HFFc6 (cell line): ENCODE data around the gene FABP2. TPM values are rescaled to one million over a fixed set of nuclear protein-coding genes. Genes with fewer than 3 reads are reported as not detected.
"Not testable (repeated sequence)": the region's sequence is repeated elsewhere in the genome, so short reads cannot be mapped to it uniquely, and the experiment has no call there.

Experiments used
- DNase-seq: peaks from one replicate; pipeline ENCODE4 v3.0.0-alpha.2; 2018
- H3K27ac Mint-ChIP-seq: 2 replicates; pipeline ENCODE4 v1.8.0; 2020; ENCODE audit warnings: mild to moderate bottlenecking, mixed read lengths
- H3K27me3 Mint-ChIP-seq: 2 replicates; pipeline ENCODE4 v1.8.0; 2021; ENCODE audit warnings: mild to moderate bottlenecking, moderate library complexity, mixed read lengths; ENCODE audit not compliant: insufficient read depth
- H3K36me3 Mint-ChIP-seq: 2 replicates; pipeline ENCODE4 v1.8.0; 2021; ENCODE audit warnings: low read depth, mixed read lengths
- H3K4me1 Mint-ChIP-seq: 2 replicates; pipeline ENCODE4 v1.8.0; 2020; ENCODE audit warnings: low read depth, mixed read lengths
- H3K4me3 Mint-ChIP-seq: 2 replicates; pipeline ENCODE4 v1.8.0; 2020; ENCODE audit warnings: mild to moderate bottlenecking, moderate library complexity, mixed read lengths
- H3K9me3 Mint-ChIP-seq: 2 replicates; pipeline ENCODE4 v1.8.0; 2020; ENCODE audit warnings: mild to moderate bottlenecking, mixed read lengths
- CTCF ChIP-seq: fragments of 200-600 bp; sonication (generic); IDR thresholded peaks from 2 replicates; pipeline ENCODE4 v1.5.0; 2021; ENCODE audit warnings: antibody characterized with exemption, mild to moderate bottlenecking
- total RNA-seq, 6 experiments: library from RNA; stranded (reverse); fragmentation: NEBNext Ultra II Directional; extraction: Animal tissue kit (Norgen Biotek cat#: 25700); gene quantifications; 2 replicates in 1 of 6; 3 replicates in 5 of 6; pipeline ENCODE4 v1.2.3, GENCODE V29; 2021

Gene FABP2
- total RNA-seq, 6 experiments from 2014 or later: not detected

- H3K4me1 Mint-ChIP-seq, H3K27ac Mint-ChIP-seq, H3K27me3 Mint-ChIP-seq, H3K9me3 Mint-ChIP-seq, H3K36me3 Mint-ChIP-seq, DNase-seq, H3K4me3 Mint-ChIP-seq: not testable (repeated sequence)
These were observed 18.0 kb upstream of the FABP2 start for GRCh38 chr4:119339895-119340294.

- Mint-ChIP-seq H3K4me3 (no peak overlapping the region), H3K9me3 (no peaks in the 10 kb centered on the region), H3K36me3 (no peaks in the 10 kb centered on the region), H3K27ac (no peak overlapping the region), H3K27me3 (peaks cover 2% of the 10 kb centered on the region), H3K4me1 (peaks cover 8% of the 10 kb centered on the region)
- TF ChIP-seq CTCF: no peak
- no peak for DNase-seq
These were observed 15.1 kb upstream of the FABP2 start for GRCh38 chr4:119337010-119337409.

GRCh38 chr4:119336332-119336979 lies 14.5 kb upstream of the FABP2 start:
- not testable (repeated sequence) for H3K27ac Mint-ChIP-seq, DNase-seq, H3K36me3 Mint-ChIP-seq, H3K9me3 Mint-ChIP-seq, H3K4me3 Mint-ChIP-seq, H3K4me1 Mint-ChIP-seq, H3K27me3 Mint-ChIP-seq

GRCh38 chr4:119329835-119330620 lies 8.1 kb upstream of the FABP2 start:
- Mint-ChIP-seq H3K9me3 (no peaks in the 10 kb centered on the region), H3K27me3 (peaks cover 4% of the 10 kb centered on the region), H3K36me3 (no peaks in the 10 kb centered on the region), H3K4me1 (no peaks in the 10 kb centered on the region), H3K4me3 (no peak overlapping the region), H3K27ac (no peak overlapping the region)
- DNase-seq: no peak
- TF ChIP-seq CTCF: no peak

- no peak for TF ChIP-seq CTCF
- H3K27me3 Mint-ChIP-seq: peaks cover 4% of the 10 kb centered on the region
- H3K4me3 Mint-ChIP-seq: no peak overlapping the region
- DNase-seq: no peak
- H3K9me3 Mint-ChIP-seq: no peaks in the 10 kb centered on the region
- no peaks in the 10 kb centered on the region for H3K4me1 Mint-ChIP-seq
- H3K27ac Mint-ChIP-seq: no peak overlapping the region
- H3K36me3 Mint-ChIP-seq: no peaks in the 10 kb centered on the region
These were observed 6.8 kb upstream of the FABP2 start for GRCh38 chr4:119328695-119329094.

GRCh38 chr4:119317990-119318389 lies 3.9 kb downstream of the FABP2 start:
- no peak overlapping the region for H3K4me3 Mint-ChIP-seq
- no peak overlapping the region for H3K27ac Mint-ChIP-seq
- H3K36me3 Mint-ChIP-seq: no peaks in the 10 kb centered on the region
- 0 out of 2 replicates have a peak, but pooled peaks cover 3% of the 10 kb centered on the region for H3K27me3 Mint-ChIP-seq
- H3K4me1 Mint-ChIP-seq: peaks cover 26% of the 10 kb centered on the region
- no peak for DNase-seq
- H3K9me3 Mint-ChIP-seq: no peaks in the 10 kb centered on the region
- no peak for TF ChIP-seq CTCF
